Osteocyte (in vitro differentiated cells): Measurements from ENCODE around the gene PDZRN3. TPM values are rescaled to one million over a fixed set of nuclear protein-coding genes. Genes with fewer than 3 reads are reported as not detected.

Source experiments
- DNase-seq: peaks from one replicate; pipeline ENCODE4 v3.0.0; 2021; ENCODE audit warnings: mixed read lengths; ENCODE audit not compliant: unreplicated experiment; ENCODE audit errors: extremely low spot score
- H3K27ac Mint-ChIP-seq: one replicate; pipeline ENCODE4 v1.8.0; 2021; ENCODE audit warnings: mild to moderate bottlenecking, mixed read lengths; ENCODE audit not compliant: unreplicated experiment
- H3K27me3 Mint-ChIP-seq: one replicate; pipeline ENCODE4 v1.8.0; 2021; ENCODE audit warnings: mixed read lengths; ENCODE audit not compliant: unreplicated experiment
- H3K36me3 Mint-ChIP-seq: one replicate; pipeline ENCODE4 v1.8.0; 2021; ENCODE audit warnings: mixed read lengths; ENCODE audit not compliant: unreplicated experiment
- H3K4me1 Mint-ChIP-seq: one replicate; pipeline ENCODE4 v1.8.0; 2021; ENCODE audit warnings: mixed read lengths; ENCODE audit not compliant: unreplicated experiment
- H3K4me3 Mint-ChIP-seq: one replicate; pipeline ENCODE4 v1.8.0; 2021; ENCODE audit warnings: mild to moderate bottlenecking, moderate library complexity, mixed read lengths; ENCODE audit not compliant: unreplicated experiment
- H3K9me3 Mint-ChIP-seq: one replicate; pipeline ENCODE4 v1.8.0; 2021; ENCODE audit warnings: mixed read lengths; ENCODE audit not compliant: unreplicated experiment
- total RNA-seq: library from RNA; stranded (reverse); gene quantifications from 2 replicates; pipeline ENCODE4 v1.2.1, GENCODE V29; 2021
- TF ChIP-seq, protein P1 (sequence below): fragments of 200-600 bp; sonication (generic); IDR thresholded peaks from 2 replicates; pipeline ENCODE4 v1.5.0; 2021; ENCODE audit warnings: antibody characterized with exemption, mild to moderate bottlenecking, moderate library complexity

PDZRN3 gene
- total RNA-seq, 1 donor from 2014 or later = 34.1 TPM

DNA sequence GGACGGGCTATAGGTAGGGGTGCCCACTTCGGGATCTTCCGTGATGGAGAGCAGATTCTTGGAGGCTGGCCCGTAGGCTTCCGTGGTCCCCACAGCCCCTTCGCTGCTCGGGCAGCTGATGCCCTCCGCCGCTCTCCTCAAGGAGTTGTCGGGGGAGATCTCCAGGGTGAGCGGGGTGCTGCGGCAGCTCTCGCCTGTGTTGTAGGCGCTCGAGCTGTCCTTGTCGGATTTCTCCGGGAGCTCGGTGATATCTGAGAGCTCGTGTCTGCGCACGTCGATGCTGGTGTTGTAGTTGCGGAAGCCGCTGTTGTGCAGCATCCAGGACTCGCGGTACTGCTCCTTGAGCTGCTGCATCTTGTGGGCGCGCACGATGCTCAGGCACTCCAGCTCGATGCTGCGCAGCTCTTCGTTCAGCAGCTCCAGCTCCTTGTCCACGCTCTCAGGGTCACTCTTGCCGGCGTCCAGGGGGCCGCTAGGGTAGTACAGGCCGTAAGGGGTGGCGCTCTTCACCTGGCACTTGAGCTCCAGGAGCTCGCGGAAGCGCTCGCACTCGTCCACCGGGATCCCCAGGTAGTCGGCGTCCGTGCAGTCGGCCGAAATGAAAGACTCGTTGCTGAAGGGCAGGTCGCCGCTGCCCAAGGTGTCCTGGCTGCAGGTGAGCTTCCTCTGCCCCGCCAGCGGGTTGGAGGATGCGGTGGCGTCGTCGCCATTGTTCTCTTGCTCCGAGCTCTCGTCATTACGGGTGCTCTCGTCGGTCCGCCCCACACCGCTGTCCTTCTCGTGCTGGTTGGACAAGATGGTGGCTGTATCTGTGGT lies 240.4 kb downstream of the PDZRN3 start:
- no peak for DNase-seq
- Mint-ChIP-seq H3K36me3 (peaks cover 67% of the 10 kb centered on the region), H3K4me3 (no peak overlapping the region), H3K4me1 (no peaks in the 10 kb centered on the region), H3K9me3 (no peaks in the 10 kb centered on the region), H3K27me3 (no peaks in the 10 kb centered on the region), H3K27ac (no peak overlapping the region)
- TF ChIP-seq, protein P1, sequence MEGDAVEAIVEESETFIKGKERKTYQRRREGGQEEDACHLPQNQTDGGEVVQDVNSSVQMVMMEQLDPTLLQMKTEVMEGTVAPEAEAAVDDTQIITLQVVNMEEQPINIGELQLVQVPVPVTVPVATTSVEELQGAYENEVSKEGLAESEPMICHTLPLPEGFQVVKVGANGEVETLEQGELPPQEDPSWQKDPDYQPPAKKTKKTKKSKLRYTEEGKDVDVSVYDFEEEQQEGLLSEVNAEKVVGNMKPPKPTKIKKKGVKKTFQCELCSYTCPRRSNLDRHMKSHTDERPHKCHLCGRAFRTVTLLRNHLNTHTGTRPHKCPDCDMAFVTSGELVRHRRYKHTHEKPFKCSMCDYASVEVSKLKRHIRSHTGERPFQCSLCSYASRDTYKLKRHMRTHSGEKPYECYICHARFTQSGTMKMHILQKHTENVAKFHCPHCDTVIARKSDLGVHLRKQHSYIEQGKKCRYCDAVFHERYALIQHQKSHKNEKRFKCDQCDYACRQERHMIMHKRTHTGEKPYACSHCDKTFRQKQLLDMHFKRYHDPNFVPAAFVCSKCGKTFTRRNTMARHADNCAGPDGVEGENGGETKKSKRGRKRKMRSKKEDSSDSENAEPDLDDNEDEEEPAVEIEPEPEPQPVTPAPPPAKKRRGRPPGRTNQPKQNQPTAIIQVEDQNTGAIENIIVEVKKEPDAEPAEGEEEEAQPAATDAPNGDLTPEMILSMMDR = no peak

- Mint-ChIP-seq H3K27ac (no peak overlapping the region), H3K4me1 (no peaks in the 10 kb centered on the region), H3K36me3 (peaks cover 60% of the 10 kb centered on the region), H3K27me3 (no peaks in the 10 kb centered on the region), H3K4me3 (no peak overlapping the region), H3K9me3 (no peaks in the 10 kb centered on the region)
- no peak for DNase-seq
- TF ChIP-seq, protein P1 = no peak
Observed at GRCh38 chr3:73383470-73384049, 241.2 kb downstream of the PDZRN3 start.

DNA sequence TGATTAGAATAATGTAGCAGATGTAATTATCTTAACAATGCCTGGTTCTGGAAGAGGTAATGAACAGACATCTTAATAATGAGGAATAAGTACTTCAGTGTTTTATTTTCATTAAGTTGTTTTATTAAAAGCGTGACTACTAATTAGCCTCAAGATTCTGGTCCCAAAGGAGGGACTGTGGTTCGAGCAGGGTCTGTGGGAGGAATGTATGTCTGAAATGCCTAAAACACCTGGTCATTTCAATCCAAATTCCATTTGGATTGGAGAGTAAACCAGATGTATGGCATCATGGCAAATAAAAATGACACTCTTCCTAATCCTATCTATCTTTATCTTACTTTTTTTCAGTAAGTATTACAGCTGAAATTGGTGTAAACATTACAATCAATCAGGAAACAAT lies 243.2 kb downstream of the PDZRN3 start:
- Mint-ChIP-seq H3K4me1 (no peaks in the 10 kb centered on the region), H3K4me3 (no peak overlapping the region), H3K27ac (no peak overlapping the region), H3K27me3 (no peaks in the 10 kb centered on the region), H3K9me3 (no peaks in the 10 kb centered on the region), H3K36me3 (peaks cover 43% of the 10 kb centered on the region)
- TF ChIP-seq, protein P1 = no peak
- DNase-seq = no peak

DNA sequence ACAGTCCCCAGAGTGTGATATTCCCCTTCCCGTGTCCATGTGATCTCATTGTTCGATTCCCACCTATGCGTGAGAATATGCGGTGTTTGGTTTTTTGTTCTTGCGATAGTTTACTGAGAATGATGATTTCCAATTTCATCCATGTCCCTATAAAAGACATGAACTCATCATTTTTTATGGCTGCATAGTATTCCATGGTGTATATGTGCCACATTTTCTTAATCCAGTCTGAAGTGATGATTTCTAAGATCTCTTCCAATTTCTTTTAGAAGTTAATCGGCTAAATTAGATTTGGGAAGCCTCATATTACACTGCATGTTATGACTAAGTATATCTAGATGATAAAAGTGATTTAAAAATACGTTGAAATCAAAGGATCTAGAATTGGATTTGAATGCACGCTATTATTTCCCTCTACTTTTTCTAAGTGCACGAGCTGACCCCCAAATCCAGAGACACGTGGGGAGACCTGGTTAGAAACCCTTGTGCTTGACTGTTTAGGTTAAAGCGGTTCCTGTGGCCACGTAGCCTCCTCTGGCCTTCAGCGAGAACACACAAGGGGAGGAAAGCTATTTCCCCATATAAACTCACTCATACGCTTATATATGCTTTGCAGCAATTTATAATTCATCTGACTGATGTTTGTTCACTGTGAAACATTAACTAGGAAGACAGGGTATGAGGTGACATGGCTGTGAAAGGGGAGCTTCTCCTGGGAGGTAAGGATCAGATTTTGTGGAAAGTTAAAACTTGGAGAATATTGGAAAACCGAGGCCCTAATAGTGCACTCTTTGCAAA lies 243.8 kb downstream of the PDZRN3 start:
- TF ChIP-seq, protein P1 = no peak
- H3K9me3 Mint-ChIP-seq = no peaks in the 10 kb centered on the region
- H3K4me1 Mint-ChIP-seq = no peaks in the 10 kb centered on the region
- H3K4me3 Mint-ChIP-seq = no peak overlapping the region
- no peak for DNase-seq
- no peak overlapping the region for H3K27ac Mint-ChIP-seq
- H3K36me3 Mint-ChIP-seq = peaks cover 43% of the 10 kb centered on the region
- H3K27me3 Mint-ChIP-seq = no peaks in the 10 kb centered on the region

- H3K27me3 Mint-ChIP-seq = no peaks in the 10 kb centered on the region
- no peaks in the 10 kb centered on the region for H3K4me1 Mint-ChIP-seq
- no peak overlapping the region for H3K27ac Mint-ChIP-seq
- H3K9me3 Mint-ChIP-seq = peaks cover 10% of the 10 kb centered on the region
- TF ChIP-seq, protein P1 = no peak
- no peak for DNase-seq
- peaks cover 29% of the 10 kb centered on the region for H3K36me3 Mint-ChIP-seq
- H3K4me3 Mint-ChIP-seq = no peak overlapping the region
Observed at GRCh38 chr3:73379465-73379864, 245.3 kb downstream of the PDZRN3 start.
